HL-60 (cell line): ENCODE measurements around the gene AIG1.

Experiments used
- DNase-seq, 2 experiments: peaks; one replicate each; pipeline ENCODE4 v3.0.0-alpha.2; 2010 to 2020; ENCODE audit warnings: low read depth in 1 of 2, low spot score in 1 of 2
- H3K27ac ChIP-seq: fragments of 250-450 bp; sonication (Bioruptor Pico); replicated peaks from 2 replicates; pipeline ENCODE4 v1.5.1; 2020; ENCODE audit warnings: mild to moderate bottlenecking, moderate library complexity
- H3K27me3 ChIP-seq: fragments of 250-450 bp; sonication (Bioruptor Pico); 2 replicates; pipeline ENCODE4 v1.5.1; 2021; ENCODE audit warnings: mild to moderate bottlenecking, moderate library complexity; ENCODE audit not compliant: insufficient read depth, poor library complexity, severe bottlenecking
- H3K4me3 ChIP-seq: replicated peaks from 2 replicates; pipeline ENCODE4 v1.5.1; 2011; ENCODE audit warnings: mild to moderate bottlenecking, control low read depth, low read length; ENCODE audit not compliant: insufficient read depth
- CTCF ChIP-seq: IDR thresholded peaks from one replicate; pipeline ENCODE4 v1.5.1; 2011; ENCODE audit warnings: low read length, control low read depth, inconsistent platforms; ENCODE audit not compliant: insufficient read depth
- GABPA ChIP-seq: IDR thresholded peaks from 2 replicates; pipeline ENCODE4 v1.6.1; 2012; ENCODE audit warnings: low read depth
- POLR2AphosphoS5 ChIP-seq: IDR thresholded peaks from 2 replicates; pipeline ENCODE4 v1.6.1; 2012; ENCODE audit warnings: low read depth
- REST ChIP-seq: IDR thresholded peaks from 2 replicates; pipeline ENCODE4 v1.6.1; 2012; ENCODE audit warnings: low read depth; ENCODE audit not compliant: insufficient replicate concordance
- SPI1 ChIP-seq: IDR thresholded peaks from 2 replicates; pipeline ENCODE4 v1.6.1; 2012; ENCODE audit warnings: low read depth, mild to moderate bottlenecking, borderline replicate concordance

AIG1 gene

GRCh38 chr6:143236151-143236798 lies 175.6 kb downstream of the AIG1 start:
- Histone ChIP-seq H3K27ac (no peak overlapping the region), H3K4me3 (no peak overlapping the region), H3K27me3 (no peaks in the 10 kb centered on the region)
- TF ChIP-seq POLR2AphosphoS5 (no peak), SPI1 (no peak)
- DNase-seq, result no peak

- no peak for TF ChIP-seq GABPA
- no peak for TF ChIP-seq CTCF
- no peak overlapping the region for H3K27ac ChIP-seq
- H3K27me3 ChIP-seq, result no peaks in the 10 kb centered on the region
- no peak overlapping the region for H3K4me3 ChIP-seq
- DNase-seq, result no peak
Measured at GRCh38 chr6:143238306-143238705, 177.6 kb downstream of the AIG1 start.

- Histone ChIP-seq H3K4me3 (no peak overlapping the region), H3K27ac (no peak overlapping the region), H3K27me3 (no peaks in the 10 kb centered on the region)
- TF ChIP-seq GABPA (no peak), SPI1 (no peak), CTCF (no peak), POLR2AphosphoS5 (no peak), REST (no peak)
- no peak for DNase-seq
Measured at GRCh38 chr6:143241111-143241510, 180.4 kb downstream of the AIG1 start.

- no peak overlapping the region for H3K27ac ChIP-seq
- no peak overlapping the region for H3K4me3 ChIP-seq
- no peaks in the 10 kb centered on the region for H3K27me3 ChIP-seq
- no peak for DNase-seq
- TF ChIP-seq POLR2AphosphoS5 (no peak), GABPA (no peak), REST (no peak), SPI1 (no peak), CTCF (no peak)
Measured at GRCh38 chr6:143241911-143242310, 181.2 kb downstream of the AIG1 start.
